T-helper 2 cell treated with Interferon-gamma antibody and Interleukin-4, amounts not matched to agents 100 ng/mL and 5 ng/mL, for 36 hours (primary cell): ENCODE measurements around the gene SNAPC1. TPM values are rescaled to one million over a fixed set of nuclear protein-coding genes. Genes with fewer than 3 reads are reported as not detected.
"Not testable (repeated sequence)": the region's sequence is repeated elsewhere in the genome, so short reads cannot be mapped to it uniquely, and the experiment has no call there.

Experiments
- intact Hi-C: fragments of 100-400 bp; cut with micrococcal nuclease; formaldehyde crosslinking; loops from one replicate; pipeline ENCODE4 v1.15.1; 2023
- total RNA-seq: library from RNA; stranded (reverse); gene quantifications from 2 replicates; pipeline ENCODE4 v1.2.3, GENCODE V29; 2022

Gene SNAPC1
- total RNA-seq, 1 donor from 2014 or later: 6.1 TPM

DNA sequence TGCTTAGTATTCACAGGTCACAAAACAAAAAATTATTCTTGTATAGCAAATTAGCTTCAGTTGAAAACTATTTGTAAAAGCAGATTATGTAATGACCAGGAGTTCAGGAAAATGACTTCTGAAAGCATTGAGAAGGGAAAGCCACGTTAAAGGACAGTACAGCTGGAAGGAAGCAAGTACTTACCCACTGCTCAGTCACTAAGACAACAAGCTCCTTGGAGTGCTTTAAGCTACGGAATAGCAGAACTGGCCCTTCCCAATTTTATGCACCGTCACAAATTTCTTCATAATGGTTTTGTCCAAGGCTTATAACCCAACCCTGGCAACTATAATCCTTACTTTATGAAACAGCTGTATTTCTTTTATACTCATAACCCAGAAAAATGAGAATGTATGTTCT lies 13.0 kb upstream of the SNAPC1 start:
- intact Hi-C loops: no loop called here

DNA sequence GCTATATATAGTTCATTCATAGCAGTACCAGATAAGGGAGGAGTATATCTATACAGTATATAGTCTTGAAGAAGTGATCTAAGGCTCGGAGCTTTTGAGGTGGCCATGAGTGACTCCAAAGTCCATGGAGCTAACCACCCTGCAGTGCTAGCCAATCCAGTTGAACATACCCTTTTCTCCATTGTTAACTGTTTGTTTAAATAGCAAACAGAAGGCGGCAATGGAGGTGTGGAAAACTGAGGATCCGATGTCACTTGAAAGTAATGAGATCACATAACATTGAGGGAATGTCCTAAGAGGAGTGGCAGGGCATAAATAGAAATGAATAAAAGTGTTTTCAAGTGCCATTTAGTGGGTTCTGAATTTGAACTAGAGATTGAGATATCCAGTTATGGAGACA lies 12.4 kb upstream of the SNAPC1 start:
- intact Hi-C loops: loop anchor here (2.0 kb wide), 1 partner anchor 87 kb away; no protein-coding TSS in a partner anchor

DNA sequence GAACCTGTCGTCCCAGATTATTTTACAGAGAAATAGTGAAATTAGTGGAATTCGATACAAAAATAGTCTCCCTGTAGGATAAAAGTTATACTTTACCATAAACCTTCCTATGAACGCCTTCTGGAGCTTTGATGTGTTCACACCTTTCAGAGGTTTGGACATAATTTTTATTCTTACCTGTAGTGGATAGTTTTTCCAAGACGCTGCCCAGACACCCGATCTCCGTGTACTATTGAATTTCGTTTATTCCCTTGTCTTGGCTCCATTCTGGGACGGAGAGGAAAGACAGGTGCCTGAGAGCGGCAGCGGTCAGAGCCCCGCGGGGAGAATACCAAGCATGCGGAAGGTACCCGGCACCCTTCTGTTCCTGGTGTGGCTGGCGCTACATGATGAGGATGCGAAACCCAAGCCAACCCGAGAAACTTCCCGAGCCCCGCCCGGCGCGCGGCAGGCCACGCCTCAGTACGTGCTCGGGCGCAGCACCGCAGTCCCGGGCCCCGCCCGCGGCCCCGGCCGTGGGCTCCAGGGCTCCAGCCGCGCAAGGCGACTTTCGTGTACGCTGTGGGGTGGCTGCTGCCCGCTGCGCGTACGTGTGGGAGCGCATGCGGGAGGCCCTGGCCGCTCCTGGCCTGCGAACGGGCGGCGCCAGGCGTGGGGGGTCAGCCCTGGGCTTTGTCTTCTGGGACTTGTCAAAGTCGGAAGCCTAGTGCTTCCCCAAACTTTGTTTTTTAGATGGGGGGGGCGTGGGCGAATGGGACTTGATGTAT lies 11.3 kb upstream of the SNAPC1 start:
- intact Hi-C loops: loop anchor here (1.0 to 2.0 kb wide), 4 partner anchors 11 to 278 kb away; partner anchors contain the start of genes HIF1A and SNAPC1

DNA sequence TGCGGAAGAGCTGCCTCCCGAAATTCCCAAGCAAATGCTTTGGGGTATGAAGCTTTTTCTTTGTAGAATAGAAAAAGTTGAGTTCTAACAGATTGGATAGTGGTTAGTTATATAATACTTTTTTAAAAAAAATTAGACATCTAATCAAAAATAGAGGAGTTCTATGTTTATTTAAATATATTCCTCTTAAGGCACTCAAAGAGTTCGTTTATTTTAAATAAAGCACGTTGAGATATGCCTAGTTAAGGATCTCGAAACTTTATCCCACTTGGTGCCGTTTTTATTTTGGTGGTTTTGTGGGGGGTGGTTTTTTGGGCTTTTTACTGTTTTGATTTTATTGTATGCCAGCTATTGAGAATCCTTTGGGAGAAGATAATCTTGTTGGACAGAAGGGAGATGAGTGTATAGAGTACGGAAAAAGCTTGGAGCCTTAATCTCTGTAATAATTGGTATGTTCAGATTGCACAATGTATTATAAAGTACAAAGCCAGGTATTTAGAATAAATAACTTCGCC lies 10.7 kb upstream of the SNAPC1 start:
- intact Hi-C loops: loop anchor here (1.0 to 2.0 kb wide), 4 partner anchors 11 to 278 kb away; partner anchors contain the start of genes HIF1A and SNAPC1

DNA sequence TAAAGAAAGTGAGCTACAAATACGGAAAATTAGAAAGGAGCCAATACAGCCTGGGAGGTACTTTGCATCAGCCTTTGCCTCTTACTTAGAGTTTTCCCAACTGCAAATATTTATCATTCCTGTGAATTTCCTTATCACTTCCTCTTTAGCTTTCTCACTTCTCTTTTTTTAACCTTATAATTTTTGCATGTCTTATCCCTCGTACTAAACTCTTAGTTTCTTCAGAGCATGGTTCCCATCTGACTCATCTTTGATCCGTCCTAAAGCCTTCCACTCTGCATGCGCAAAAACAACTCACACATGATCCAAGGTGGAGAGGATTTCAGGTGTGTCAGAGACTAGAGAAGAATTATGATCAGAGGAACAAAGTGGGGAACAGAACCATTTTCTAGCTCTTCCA lies 9.6 kb upstream of the SNAPC1 start:
- intact Hi-C loops: no loop called here

DNA sequence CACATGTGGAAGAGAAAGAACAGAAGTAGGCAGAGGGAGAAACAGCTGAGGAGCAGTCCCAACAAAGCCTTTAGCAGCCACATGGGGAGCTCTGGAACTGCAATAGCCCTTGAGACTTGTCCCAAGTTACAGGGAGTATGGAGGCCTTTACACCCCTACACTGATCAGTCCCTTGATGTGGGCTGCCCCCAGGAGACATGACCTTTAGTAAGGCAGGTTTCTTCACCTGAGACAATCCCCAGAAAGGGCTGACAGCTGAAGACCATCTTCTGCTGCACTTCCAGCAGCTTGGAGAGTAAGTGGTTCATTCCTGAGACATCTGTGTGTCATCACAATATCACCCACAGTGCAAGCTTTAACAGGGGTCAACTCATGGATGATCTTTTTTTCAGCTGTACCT lies 8.6 kb upstream of the SNAPC1 start:
- intact Hi-C loops: no loop called here

DNA sequence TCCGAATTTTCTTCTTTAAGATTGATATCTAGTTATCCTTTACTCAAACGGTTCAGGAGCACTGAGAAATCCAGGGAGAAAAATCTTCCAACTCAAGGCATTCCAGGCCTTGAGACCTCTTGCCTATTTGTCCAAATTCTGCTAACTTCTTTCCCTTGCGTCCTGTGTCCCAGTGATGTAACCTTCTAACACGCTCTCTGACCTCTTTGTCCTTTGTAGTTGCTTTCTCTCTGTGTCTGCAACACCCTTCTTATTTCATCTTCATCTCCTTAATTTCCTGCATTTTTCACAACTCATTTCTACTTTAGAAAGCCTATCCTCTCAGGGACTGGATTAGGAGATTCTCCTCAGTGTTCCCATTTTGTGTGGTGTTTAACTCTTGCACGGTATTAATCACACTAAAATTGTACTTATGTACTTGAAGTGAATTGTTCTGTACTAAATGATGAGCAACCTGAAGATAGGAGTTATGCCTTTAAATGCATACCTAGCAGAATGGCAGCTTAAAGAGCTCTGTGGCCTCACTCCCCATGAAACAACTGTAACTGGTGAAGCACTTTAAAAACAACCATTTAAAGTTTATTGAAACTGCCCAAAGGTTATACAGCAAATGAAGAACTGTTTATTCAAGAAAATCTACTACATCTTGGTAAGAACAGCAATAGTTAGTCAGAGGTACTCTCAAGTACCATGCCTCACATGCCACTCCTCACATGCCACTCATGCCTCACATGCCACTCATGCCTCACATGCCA lies 7.4 kb upstream of the SNAPC1 start:
- intact Hi-C loops: no loop called here

DNA sequence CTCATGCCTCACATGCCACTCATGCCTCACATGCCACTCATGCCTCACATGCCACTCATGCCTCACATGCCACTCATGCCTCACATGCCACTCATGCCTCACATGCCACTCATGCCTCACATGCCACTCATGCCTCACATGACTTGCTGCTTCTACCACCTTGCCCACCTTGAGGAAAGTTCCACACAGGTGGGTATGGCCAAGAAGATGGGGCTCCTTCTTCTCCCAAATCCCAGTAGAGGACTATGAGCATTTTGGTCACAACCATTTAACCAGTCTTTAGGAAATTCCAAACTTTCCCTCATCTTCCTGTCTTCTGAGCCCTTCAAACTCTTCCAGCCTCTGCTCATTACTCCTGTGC lies 6.9 kb upstream of the SNAPC1 start:
- intact Hi-C loops: not testable (repeated sequence)

DNA sequence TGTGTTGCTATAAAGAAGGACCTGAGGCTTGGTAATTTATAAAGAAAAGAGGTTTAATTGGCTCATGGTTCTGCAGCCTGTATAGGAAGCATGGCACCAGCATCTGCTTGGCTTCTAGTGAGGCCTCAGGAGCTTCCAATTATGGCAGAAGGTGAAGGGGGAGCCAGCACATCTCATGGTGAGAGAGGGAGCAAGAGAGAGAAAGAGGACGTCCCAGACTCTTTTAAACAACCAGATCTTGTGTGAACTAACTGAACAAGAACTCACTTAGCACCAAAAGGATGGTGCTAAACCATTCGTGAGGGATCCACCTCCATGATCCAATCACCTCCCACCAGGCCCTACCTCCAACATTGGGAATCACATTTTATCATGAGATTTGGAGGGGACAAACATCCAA lies 6.1 kb upstream of the SNAPC1 start:
- intact Hi-C loops: no loop called here

DNA sequence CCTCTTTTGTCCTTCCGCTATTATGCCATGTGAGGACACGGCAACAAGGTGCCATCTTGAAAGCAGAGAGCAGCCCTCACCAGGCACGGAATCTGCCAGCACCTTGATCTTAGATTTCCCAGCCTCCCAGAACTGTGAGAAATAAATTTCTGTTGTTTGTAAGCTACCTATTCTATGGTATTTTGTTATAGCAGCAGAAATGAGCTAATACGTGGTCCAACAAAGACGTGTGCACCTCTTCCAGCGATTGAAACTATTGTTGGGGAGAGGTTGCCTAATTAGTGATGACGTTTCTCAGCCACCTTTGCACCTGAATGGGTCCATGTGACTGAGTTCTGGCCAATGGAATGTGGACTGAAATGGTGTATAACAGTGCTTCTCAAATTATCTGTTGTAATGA lies 2.3 kb upstream of the SNAPC1 start:
- intact Hi-C loops: loop anchor here (5.0 kb wide), 2 partner anchors 132 to 438 kb away; partner anchors contain the start of gene PRKCH

DNA sequence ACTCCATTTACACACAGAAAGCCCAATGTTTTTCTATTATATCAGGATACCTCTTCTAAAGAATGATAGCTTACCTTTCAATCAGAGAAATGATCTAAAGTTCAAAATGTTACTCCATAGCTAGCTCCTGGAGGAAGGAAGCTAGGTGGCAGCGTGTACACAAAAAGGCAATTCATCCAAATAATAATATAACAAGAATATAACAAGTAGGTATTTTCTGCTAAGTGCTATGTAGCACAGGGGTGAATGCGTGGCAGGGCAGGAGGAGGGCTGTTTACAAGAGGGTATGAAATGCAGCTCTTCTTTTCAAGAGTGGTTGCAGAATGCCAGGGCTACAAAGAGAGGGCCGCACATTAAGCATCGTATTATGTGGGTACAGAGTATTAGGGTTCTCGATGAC lies 663 bp upstream of the SNAPC1 start:
- intact Hi-C loops: loop anchor here (5.0 kb wide), 2 partner anchors 131 to 439 kb away; partner anchors contain the start of gene PRKCH

DNA sequence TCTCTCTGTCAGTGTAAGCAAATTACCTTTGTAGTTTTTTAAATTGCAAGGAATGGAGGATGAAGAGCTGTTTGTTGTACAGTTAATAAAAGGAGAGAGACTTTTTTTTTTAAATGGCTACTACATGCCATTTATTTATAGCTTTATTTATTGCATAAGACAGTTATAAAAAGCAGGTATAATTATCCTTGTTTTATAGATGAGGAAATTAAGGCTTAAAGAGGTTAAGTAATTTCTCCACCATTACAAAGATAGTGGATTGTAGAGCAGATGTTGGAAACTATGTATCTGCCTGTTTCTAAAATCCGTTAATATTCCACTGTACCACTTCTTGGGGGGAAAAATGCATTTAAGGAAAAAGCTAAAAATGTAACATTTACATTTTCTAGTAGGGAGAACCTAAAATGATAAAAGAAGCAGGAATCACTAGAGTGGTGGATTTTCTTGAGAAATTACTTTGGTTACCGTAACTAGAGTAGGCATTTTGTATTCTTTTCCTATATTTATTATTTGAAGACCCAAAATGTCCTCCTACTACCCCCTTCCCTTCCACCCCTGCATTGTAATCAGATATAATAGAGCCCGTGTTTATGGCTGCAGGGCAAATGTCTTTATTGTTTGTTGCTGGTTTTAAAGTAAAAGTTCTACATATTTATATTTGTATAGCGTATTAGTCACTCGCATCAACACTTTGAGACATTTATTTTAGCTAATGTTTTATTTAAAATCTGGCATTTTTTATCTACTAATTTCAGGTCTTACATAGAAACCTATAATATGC lies 2.3 kb downstream of the SNAPC1 start:
- intact Hi-C loops: loop anchor here (5.0 kb wide), 2 partner anchors 128 to 442 kb away; partner anchors contain the start of gene PRKCH

DNA sequence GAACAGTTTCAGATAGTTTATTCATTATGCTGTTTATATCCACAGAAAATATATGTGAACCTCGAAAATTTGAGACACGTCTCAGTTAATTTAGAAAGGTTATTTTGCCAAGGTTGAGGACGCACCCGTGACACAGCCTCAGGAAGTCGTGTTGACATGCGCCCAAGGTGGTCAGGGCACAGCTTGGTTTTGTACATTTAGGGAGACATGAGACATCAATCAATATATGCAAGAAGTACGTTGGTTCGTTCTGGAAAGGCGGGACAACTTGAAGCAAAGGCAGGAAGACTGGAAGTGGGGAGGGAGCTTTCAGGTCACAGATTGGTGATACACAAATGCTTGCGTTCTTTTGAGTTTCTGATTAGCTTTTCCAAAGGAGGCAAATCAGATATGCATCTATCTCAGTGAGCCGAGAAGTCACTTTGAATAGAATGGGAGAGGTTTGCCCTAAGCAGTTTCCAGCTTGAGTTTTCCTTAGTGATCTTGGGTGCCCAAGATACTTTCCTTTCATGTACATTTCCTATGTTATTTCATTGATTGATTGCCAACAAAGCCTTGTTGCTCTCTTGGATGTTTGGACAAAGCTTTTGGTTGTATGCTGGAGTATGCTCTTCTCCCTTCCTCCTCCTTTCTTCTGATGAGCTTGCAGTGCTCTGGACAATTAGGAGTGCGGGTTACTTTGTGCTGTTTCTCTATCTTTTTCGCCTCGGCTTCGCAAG lies 3.2 kb downstream of the SNAPC1 start:
- intact Hi-C loops: no loop called here

DNA sequence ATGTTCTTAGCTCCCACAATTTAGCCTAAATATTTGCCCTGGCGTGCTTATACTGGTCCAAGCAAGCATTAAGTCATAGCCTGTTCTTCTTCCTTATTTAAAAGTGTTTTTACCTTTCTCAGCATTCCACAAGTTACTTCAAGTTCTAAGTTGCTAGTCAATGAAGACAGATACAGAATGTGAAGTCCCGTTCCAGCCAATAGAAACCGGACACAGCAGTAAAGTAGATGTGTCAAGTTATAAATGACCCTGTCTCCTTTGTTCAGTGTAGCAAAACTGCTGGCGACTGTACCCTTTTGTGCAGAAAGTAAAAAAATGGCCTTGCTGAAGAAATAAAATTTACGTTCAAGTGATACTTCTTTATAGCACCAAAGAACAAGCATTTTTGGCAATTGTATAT lies 3.9 kb downstream of the SNAPC1 start:
- intact Hi-C loops: no loop called here

DNA sequence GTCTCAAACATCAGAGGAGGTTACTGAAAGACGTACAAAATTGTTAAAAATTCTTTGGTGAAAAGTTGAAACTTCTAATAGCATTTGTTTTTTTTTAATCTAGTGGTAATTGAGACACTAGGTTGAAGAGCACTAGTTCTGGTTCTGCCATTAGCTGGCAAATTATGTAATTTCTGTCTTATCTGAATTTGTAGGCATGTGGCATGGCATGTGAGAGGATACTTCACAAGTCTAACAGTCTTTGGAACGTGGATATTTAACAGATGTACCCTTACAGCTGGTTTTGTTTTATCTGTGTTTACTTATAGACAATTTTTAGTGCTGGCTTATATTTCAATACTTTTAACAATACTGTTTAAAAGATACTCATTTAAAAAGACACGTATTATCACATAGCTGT lies 6.0 kb downstream of the SNAPC1 start:
- intact Hi-C loops: no loop called here

DNA sequence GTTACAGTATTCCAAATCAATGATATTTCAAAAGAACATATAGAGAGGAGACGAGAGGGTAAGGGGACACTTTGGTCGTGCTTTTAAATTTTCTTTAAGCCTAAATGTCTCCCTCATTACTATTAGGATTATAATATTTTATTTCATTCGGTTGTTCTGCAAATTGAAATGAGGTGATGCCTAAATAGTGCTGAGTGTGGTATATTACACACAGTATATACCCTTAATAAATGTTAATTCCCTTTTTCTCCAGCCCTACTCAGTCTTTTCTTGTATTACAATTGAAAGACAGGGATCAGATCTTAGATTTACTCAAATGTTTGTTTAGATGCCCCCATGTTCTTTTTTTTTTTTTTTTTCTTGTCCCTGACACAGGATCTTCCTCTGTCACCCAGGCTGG lies 7.7 kb downstream of the SNAPC1 start:
- intact Hi-C loops: no loop called here

DNA sequence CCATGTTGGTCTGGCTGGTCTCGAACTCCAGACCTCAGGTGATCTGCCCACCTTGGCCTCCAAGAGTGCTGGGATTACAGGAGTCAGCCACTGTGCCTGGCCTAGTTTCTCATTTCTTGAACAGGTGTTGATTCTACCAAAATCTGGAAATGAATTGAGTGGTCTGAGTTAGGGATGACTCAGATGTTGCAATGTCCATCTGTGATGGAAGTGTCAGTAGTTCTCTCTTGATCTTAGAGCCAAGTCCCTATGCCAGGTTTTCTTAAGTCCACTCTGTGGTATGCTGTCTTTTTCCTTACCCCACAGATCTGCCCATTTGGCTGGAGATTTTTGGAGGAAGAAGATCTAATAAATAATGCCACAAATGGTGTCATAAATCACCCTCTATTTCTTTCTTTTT lies 12.6 kb downstream of the SNAPC1 start:
- intact Hi-C loops: no loop called here

DNA sequence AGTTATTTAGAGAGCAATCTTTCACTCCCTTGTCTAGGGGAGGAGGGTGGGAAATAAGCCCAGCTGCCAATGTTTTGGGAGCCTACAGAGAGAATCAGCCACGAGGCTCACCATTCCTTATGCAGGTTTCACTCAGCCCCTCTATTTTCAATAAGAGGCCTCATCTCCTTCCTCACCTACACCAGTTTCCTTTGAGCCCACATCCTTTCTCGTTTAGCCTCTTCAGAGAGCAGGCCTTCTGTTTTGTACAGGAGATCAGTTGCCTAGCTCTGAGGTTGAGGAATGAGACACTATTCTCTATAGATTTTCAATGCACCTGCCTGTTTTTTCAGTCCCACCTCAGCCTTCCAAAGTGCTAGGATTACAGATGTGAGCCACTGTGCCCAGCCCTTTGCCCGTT lies 17.9 kb downstream of the SNAPC1 start:
- intact Hi-C loops: loop anchor here (2.0 kb wide), 1 partner anchor 17 kb away; the partner anchor contains the start of gene SNAPC1

DNA sequence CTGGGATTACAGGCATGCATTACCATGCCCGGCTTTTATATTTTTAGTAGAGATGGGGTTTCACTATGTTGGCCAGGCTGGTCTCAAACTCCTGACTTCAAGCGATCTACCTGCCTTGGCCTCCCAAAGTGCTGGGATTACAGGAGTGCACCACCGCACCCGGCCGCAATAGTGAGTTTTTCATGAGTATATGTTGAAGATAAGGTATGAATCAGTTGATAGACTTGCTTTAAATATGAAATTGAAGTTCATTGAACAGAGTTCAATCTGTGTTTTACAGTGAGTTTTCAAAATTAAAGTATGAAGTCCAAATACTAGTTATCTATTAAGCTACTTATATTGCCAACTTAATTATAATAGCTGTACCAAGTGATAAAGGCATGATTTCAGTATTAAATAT lies 35.1 kb downstream of the SNAPC1 start:
- intact Hi-C loops: no loop called here

DNA sequence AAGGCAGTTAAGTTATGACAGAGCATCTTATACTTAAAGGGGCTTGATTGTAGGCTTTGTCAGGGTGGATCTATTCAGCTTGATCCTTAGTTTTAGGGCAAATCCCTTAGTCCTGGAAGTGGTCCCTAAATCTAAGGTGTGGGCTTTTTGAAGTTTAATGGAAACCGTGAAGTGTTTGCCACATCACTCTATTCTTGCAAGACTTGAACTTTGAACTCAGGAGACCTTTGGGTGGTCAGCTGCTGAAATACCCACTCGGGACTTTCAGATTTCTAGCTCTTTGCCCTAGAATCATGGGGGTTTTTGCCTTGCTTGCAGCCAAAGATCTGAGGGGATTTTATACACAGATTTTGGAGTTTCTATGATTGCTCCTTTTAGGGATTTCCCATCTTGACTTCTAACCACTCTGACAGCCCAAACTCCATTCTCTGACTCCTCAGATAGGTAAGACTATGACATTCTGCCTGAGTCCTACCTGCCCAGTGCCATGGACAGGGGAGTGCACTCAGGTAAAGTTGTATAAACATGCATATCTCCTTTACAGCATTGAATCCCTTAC lies 39.9 kb downstream of the SNAPC1 start:
- intact Hi-C loops: no loop called here
